ENCODE data around the gene NCMAP.

Gene NCMAP

GRCh38 chr1:24636661-24637357, 80.9 kb downstream of the NCMAP start:
- no peak for DNase-seq

- DNase-seq: no peak
These were observed 83.2 kb downstream of the NCMAP start for GRCh38 chr1:24639094-24639493.

GRCh38 chr1:24639881-24640280, 84.0 kb downstream of the NCMAP start:
- DNase-seq: no peak

GRCh38 chr1:24640288-24640687, 84.4 kb downstream of the NCMAP start:
- no peak for DNase-seq

DNA sequence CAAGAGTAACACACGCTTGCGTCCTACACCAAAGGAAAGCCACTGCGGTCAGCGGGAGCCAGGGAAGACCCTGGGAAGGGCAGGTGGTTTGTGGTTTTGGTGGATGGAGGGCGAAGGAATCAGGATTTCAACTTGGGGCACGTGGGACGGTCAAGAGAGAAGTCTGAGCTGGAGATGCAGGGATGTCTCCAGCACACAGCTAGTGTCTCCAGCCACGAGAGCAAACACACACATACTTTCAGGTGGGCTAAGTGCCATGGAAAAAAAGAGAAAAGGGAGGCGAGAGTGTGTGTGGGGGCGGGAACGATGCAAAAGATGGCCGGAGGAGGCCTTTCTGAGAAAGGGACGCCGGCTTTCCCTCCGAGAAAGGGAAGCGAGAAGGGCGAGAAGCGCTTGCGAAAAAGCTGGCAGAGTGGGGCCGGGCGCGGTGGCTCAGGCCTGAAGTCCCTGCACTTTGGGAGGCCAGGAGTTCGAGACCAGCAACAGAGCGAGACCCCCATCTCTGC, 85.8 kb downstream of the NCMAP start:
- peak; percentile 34 for DNase-seq

DNA sequence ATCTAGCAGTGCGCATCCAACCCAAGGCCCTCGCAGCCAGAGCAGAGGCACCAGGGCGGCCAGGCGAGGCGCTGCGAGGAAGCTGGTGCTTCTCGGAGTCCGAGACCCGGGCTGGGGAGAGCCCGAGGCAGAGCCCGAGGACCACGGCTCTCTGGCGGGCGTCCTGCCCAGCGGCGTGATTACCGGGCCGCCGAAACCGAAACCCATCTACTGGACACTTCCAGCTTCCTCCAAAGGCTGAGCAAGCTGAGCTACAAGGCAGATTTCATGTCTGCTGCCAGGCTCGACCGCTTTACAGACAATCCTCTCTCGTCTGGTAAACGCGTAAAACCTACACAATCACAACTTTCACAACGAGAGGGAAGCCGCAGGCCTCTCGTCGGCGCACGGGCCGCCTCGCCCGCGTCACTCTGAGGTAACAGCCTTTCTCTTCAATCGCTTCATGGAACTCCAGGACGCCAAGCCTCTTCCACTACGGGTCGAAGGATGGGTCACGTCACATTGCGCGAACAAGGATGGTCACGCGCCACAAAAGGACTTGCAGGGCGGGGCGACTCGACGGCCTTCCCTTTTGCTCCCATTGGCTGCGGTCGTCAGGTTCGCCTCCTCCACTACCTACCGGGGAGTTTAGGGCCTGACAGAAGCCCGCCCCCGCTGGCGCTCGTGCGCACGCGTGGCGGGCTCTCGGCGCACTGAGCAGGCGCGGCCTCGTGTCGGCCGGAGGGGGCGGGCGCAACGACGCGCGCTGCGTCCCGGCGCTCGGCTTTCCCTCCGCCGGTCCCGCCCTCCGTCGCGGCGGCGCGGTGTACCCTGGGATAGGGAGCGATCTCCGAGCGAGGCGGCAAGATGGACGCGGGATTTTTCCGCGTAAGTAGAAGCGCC, 86.8 kb downstream of the NCMAP start, which contains the start of gene SRRM1:
TSS of gene SRRM1 (plus strand) at position 822 of the 882 bp plus-strand sequence. CDS start at position 847, 25 bp downstream.
- DNase-seq: peak; percentile 99

GRCh38 chr1:24643363-24644099, 87.6 kb downstream of the NCMAP start:
- DNase-seq: no peak

GRCh38 chr1:24644100-24644384, 88.2 kb downstream of the NCMAP start:
- DNase-seq: peak; percentile 31

DNA sequence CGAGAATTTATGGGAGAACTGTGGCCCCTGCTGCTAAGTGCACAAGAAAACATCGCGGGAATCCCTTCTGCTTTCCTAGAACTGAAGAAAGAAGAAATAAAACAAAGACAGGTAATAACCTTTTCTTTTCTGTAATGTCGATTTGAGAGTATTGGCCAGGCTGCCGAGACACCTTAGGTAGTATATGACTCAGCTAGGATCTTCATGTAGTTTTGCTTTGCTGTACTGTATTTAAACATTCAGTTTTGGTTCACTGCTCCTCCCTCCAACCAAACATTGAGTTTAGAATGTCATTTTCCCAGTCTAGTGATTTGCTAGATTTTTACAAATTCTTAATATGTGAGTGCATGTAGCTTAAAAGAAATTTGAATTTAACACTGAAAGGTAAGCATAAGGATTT, 93.0 kb downstream of the NCMAP start:
- DNase-seq: no peak

DNA sequence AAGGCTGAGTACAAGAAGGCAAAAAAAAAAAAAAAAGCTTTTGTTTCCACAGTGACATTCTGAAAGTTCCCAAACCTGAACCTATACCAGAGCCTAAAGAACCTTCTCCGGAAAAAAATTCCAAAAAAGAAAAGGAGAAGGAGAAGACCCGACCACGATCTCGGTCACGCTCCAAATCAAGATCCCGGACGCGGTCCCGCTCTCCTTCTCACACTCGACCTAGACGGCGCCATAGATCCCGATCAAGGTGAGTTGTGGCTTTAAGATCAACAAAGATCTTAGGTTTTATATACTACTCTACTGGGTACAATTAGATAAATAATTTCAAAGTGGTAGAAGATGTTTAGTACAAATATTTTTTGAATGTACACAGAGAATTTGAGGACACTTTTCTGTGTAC, 96.5 kb downstream of the NCMAP start:
- no peak for DNase-seq

DNA sequence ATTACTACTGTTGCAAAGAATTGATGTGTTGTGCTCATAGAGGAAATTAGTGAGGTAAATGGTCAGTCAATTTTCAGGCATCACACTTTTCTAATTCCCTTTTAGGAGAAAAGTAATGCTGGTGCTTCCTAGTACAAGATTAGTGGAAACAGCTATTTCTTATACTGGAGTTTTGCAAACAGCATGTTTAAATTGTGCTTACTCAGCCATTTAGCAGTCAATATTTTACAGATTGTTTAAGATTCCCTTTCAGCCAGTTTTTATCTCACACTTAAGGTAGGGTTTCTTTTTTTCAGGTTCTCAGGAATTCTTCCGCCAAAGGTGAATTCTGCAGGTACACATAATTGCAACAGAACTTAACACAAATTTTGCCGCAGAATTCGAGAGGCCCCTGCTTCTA, 98.1 kb downstream of the NCMAP start:
- no peak for DNase-seq

DNA sequence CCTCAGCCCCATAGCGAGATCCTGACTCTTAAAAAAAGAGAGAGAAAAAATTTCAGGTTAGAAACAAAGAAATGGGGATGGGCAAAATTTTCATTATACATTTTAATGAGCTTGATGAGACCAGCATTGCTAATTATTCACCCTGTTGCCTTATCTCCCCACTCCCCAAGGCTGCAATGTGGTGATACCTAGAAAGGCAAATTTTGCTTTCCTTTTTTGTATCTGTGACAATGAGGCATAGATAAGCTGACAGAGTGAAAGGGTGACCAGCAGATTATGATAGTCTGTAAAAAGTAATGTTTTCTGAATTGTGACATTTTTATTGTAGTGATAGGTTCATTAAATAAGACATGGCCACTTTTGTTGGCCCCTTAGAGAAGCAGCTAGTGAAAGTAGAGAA, 100.2 kb downstream of the NCMAP start:
- no peak for DNase-seq

DNA sequence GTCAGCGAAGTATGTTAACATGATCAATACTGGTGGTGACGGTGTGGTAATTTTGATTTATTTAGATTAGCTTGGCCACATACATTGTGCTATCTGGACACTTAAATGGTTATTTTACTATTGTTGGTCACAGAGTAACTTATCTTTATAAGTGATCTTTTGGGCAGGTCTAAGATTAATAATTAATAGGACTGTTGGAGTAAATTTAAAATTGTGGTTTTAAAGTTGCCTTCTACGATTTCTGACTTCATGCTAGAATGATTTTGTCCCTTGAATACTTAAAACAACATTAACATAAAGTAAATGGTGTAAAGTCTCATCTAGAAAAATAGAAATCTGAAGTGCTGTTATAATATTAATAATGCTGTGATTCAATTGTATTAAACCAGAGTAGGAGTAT, 101.9 kb downstream of the NCMAP start:
- no peak for DNase-seq

Measured in stimulated activated CD4-positive, alpha-beta T cell treated with anti-CD3 and anti-CD28 coated beads, Interleukin-4, amount 100 ng/mL, for 24 hours (primary cell).